Neural progenitor cell (in vitro differentiated cells): ENCODE measurements around the gene STAG1.

Source experiments
- EZH2phosphoT487 ChIP-seq: fragments of 200-600 bp; sonication (generic); IDR thresholded peaks from 2 replicates; pipeline ENCODE4 v1.6.1; 2017; ENCODE audit warnings: antibody characterized with exemption
- TF ChIP-seq, protein P1 (sequence below): fragments of 200-600 bp; sonication (generic); IDR thresholded peaks from 2 replicates; pipeline ENCODE4 v1.5.1; 2017; ENCODE audit warnings: antibody characterized with exemption, mild to moderate bottlenecking

DNA sequence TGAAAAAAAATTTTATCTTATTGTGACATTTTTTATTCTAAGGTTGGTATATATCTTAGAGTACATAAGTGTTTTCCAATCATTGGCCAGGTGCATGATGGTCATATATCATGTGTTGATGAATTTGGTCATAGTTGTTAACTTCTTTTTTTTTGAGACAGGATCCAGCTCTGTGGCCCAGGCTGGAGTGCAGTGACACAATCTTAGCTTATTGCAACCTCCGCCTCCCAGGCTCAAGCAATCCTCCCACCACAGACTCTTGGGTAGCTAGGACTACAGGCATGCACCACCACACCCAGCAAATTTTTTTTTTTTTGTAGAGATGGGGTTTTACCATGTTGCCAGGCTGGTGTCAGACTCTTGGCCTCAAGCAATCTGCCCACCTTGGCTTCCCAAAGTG, 458.0 kb downstream of the STAG1 start:
- TF ChIP-seq, protein P1, sequence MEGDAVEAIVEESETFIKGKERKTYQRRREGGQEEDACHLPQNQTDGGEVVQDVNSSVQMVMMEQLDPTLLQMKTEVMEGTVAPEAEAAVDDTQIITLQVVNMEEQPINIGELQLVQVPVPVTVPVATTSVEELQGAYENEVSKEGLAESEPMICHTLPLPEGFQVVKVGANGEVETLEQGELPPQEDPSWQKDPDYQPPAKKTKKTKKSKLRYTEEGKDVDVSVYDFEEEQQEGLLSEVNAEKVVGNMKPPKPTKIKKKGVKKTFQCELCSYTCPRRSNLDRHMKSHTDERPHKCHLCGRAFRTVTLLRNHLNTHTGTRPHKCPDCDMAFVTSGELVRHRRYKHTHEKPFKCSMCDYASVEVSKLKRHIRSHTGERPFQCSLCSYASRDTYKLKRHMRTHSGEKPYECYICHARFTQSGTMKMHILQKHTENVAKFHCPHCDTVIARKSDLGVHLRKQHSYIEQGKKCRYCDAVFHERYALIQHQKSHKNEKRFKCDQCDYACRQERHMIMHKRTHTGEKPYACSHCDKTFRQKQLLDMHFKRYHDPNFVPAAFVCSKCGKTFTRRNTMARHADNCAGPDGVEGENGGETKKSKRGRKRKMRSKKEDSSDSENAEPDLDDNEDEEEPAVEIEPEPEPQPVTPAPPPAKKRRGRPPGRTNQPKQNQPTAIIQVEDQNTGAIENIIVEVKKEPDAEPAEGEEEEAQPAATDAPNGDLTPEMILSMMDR = no peak
- no peak for TF ChIP-seq EZH2phosphoT487
